GM18502 (cell line): ENCODE measurements around the gene PRKCG.

Experiments
- ATAC-seq: cut with Tn5 transposase; IDR thresholded peaks from one replicate; pipeline ENCODE4 v1.9.1; 2021; ENCODE audit warnings: mild to moderate bottlenecking; ENCODE audit not compliant: unreplicated experiment, poor library complexity

PRKCG gene

DNA sequence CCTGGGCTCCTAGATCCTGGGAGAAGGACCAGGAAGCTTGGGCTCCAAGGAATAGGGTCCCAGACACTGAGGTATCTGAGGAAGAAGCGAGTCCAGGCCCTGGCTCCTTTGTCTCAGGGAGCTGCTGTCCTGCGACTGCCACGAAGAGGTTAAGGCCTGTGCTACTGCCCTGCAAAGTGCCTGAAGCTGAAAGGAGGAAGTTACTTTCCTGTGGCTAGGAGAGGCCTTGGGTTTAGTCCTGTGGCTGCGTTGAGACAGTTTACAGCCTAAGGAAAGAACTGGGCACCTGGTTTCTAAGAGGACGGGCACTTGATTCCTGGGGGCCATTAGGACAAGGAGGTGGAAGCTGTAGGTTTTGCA, 11.5 kb upstream of the PRKCG start:
- ATAC-seq: no peak

DNA sequence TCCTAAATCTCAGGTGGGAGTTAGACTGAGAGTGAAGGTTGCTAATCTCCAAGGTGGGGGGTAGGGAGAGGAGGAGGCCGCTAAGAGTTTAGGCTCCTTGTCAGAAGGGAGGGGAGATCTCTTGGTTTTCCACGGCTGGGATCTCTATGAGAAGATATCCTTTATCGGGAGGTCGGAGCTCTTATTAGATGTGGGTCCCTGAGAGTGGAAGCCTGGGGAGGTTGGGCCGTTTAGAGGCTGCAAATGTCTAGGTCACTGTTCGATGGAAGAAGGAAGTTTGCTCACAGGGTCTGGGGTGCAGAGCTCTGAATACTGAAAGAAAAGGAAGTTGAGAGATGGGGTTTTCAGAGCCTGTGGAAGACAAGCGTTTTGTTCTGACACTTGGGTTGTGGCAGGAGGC, 10.5 kb upstream of the PRKCG start:
- no peak for ATAC-seq

DNA sequence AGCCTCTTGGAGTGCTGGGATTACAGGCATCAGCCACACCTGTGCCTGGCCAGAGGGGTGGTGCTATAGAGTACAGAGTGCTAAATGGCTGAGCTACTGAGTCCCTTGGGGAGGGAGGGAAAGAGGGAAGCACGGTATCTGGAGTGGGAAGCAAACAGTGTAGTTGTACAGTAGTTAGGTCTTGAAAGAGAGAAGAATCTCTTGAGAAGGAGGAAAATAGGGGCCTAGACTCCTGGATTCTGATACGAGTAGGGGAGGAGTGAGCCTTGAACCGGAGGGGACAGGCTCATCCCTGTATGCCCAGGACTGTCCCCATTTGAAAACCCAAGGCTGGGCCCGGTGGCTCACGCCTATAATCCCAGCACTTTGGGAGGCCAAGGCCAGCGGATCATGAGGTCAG, 9.2 kb upstream of the PRKCG start:
- ATAC-seq: no peak

DNA sequence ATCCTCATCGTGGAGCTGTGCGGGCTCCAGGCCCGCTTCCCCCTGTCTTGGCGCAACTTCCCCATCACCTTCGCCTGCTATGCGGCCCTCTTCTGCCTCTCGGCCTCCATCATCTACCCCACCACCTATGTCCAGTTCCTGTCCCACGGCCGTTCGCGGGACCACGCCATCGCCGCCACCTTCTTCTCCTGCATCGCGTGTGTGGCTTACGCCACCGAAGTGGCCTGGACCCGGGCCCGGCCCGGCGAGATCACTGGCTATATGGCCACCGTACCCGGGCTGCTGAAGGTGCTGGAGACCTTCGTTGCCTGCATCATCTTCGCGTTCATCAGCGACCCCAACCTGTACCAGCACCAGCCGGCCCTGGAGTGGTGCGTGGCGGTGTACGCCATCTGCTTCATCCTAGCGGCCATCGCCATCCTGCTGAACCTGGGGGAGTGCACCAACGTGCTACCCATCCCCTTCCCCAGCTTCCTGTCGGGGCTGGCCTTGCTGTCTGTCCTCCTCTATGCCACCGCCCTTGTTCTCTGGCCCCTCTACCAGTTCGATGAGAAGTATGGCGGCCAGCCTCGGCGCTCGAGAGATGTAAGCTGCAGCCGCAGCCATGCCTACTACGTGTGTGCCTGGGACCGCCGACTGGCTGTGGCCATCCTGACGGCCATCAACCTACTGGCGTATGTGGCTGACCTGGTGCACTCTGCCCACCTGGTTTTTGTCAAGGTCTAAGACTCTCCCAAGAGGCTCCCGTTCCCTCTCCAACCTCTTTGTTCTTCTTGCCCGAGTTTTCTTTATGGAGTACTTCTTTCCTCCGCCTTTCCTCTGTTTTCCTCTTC, 8.0 kb upstream of the PRKCG start:
- ATAC-seq: no peak

DNA sequence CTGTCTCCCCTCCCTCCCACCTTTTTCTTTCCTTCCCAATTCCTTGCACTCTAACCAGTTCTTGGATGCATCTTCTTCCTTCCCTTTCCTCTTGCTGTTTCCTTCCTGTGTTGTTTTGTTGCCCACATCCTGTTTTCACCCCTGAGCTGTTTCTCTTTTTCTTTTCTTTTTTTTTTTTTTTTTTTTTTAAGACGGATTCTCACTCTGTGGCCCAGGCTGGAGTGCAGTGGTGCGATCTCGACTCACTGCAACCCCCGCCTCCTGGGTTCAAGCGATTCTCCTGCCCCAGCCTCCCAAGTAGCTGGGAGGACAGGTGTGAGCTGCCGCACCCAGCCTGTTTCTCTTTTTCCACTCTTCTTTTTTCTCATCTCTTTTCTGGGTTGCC, 7.4 kb upstream of the PRKCG start:
- ATAC-seq: no peak

DNA sequence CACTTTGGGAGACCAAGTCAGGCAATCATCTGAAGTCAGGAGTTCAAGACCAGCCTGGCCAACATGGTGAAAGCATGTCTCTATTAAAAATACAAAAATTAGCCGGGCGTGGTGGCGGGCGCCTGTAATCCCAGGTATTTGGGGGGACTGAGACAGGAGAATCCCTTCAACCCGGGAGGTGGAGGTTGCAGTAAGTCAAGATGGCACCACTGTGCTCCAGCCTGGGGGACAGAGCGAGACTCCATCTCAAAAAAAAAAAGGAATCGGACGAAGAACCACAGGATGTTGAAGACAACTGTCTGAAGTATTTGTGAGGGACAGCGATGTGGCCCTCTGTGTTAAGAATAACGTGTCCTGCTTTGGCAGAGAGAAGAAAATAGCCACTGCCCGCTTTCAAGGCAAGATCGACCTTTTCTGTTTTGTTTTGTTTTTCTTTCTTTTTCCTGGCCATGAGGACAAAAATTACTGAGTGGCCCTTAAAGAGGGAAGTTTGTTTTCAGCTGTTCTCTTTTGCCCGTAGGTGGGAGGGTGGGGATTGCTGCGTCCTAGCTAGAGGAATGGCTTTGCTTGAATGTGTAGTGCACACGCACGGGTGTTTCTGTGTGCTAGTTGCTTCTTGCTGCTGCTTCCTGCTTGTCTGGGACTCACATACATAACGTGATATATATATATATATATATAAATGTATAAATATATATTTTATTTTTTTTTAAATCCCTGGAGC, 6.2 kb upstream of the PRKCG start:
- ATAC-seq: no peak

DNA sequence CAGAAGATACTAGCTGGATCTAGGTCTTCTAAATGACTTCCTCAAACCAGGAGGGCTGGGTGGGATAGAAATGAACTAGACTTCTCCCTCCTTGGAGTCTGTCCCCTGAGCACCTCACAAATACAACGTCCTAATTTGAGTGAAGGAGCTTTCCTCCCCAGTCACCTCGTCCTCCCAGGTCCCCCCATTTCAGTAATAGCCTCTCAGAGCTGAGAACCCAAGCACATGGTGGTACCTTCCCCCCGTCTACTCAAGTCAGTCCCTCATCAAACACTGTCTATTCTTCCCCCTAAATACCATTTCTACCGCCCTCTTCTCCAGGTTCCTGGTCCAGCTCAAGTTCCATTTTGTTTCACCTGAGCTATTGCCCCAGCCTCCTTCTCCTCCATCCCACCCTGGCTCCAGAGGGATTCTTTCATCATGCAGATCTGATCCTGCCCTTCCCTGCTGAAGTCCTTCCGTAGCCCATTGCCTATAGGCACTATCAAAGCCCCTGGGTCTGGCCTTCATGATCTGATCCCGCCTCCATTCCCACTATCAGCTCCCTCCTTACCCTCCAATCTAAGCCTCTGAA, 5.3 kb upstream of the PRKCG start:
- ATAC-seq: no peak

DNA sequence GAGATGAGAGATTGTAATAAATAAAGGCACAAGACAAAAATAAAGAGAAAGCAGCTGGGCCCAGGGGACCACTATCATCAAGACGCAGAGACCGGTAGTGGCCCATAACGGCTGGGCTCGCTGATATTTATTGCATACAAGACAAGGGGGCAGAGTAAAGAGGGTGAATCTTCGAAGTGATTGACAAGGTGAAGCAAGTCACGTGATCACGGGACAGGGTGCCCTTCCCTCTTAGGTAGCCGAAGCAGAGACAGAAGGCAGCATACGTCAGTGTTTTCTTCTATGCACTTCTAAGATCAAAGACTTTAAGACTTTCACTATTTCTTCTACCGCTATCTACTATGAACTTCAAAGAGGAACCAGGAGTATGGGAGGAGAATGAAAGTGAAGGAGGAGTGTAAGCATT, 4.6 kb upstream of the PRKCG start:
- ATAC-seq: no peak

DNA sequence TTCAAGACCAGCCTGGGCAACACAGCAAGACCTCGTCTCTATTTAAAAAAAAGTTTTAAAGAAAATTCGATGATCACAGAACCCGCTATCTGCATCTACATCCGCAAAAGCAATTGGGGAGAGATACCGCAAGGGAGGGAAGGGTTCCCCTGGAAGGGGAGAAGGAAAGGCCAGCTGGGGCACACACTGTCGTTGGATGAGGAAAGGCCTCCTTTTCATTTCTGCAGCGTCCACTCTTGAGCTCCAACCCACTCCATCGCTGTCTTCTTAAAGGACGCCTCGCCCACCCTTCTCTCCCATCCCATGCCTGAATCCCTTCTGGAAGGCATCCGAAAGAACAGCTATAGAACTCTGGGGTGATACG, 3.2 kb upstream of the PRKCG start:
- ATAC-seq: no peak

DNA sequence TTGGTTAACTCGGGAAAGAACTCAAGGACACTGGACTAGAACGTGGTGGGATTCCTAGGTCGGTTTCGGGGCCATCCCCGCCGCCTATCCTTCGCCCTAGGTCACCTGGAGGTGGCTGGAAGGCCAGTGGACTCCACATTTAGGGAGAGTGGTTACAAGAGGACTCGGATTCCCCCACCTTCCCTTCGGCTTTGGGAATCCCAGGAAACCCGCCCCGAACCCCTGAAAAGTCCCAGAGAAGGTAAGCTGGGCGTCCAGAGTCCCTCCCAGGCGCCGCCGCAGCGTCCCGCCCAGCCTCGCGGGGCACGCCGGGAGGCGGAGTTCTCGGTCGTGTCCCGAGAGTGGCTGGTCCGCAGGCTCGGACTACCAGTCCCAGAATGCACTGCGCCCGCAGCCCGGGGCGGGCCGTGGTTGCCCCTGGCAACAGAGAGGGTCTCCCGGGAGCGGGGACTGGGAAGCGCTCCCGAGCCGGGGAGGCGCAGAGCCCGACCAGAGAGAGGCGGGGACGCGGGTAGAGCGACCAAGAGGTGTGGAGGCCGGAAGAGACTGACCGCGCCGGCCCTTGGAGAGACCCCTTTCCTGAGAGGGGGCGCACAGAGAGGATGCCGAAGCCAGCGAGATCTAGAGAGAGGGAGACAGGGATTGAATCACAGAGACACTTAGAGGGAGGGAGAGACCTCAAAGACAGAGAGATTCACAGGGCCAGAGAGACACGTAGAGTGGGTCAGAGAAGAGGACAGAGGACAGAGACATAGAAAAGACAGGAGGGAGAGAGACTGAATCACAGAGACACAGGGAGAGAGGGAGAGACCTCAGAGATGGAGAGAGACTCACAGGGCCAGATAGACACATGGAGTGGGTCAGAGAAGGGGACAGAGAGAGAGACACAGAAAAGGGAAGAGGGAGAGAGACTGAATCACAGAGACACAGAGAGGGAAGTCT, 2.6 kb upstream of the PRKCG start:
- peak; percentile 92 for ATAC-seq

DNA sequence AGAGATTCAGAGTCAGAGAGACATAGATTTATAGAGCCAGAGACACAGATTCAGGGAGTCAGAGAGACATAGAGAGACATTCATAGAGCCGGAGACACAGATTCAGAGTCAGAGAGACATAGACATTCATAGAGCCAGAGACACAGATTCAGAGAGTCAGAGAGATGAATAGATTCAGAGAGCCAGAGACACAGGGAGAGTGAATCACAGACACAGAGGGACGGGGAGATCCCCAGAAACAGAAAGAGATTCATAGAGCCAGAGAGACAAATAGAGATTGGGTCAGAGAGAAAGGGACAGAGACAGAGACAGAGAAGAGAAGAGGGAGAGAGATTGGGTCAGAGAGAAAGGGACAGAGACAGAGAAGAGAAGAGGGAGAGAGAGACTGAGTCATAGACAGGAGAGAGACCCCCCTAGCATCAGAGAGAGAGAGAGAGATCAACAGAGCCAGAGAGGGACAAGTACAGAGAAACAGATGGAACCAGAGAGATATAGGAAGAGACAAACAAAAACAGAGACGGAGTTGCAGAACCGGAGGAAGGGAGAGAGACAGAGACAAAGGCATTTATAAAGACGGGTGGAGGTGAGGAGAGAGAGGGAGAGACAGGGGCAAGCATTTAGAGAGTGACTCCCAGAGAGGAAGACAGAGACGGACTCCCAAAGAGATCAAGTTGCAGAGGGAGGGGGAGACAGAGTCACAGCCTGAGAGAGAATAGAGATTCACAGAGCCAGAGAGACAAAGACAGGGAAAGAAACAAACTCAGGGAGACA, 1.1 kb upstream of the PRKCG start:
- no peak for ATAC-seq

DNA sequence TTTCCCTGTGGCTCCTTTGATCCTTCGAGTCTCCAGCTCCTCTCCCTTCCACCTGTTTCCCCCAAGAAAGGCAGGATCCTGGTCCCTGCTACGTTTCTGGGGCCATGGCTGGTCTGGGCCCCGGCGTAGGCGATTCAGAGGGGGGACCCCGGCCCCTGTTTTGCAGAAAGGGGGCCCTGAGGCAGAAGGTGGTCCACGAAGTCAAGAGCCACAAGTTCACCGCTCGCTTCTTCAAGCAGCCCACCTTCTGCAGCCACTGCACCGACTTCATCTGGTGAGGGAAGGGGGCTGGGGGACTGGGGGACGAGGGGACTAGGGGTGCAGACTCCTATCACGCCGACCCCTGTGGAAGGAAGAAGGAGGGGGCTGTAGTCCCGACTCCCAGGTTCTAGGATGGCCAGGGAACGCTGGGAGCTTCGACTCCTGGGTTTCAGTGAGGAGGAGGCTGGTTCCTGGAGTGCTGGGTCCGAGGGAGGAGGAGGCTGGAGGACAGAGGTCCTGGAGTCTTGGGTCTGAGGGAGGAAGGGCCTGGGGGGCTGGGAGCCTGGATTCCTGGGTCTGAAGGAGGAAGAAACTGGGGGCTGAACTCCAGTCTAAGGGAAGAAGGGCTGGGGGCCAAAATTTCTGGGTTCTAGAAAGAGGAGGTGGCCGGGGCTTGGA, 524 bp downstream of the PRKCG start:
- no peak for ATAC-seq

DNA sequence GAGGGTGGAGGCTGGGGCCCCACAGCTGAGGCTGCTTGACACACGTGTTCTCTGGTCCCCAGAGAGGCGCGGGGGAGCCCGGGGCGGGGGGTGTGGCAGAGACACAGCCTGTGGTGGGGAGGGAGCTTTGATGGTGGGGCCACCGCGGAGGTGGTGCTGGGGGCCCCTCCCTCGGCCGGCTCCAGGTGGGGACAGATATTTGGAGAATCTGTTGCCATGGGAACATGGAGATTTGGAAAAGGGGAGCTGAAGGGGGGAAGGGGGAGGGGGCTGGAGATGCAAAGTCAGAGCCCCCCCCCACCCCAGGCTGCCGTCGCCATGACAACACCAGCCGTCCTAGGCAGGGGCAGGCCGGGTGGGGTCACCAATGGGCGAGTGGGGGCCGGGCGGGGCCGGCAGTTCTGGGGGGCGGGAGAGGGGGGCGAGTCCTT, 1.2 kb downstream of the PRKCG start:
- ATAC-seq: no peak

DNA sequence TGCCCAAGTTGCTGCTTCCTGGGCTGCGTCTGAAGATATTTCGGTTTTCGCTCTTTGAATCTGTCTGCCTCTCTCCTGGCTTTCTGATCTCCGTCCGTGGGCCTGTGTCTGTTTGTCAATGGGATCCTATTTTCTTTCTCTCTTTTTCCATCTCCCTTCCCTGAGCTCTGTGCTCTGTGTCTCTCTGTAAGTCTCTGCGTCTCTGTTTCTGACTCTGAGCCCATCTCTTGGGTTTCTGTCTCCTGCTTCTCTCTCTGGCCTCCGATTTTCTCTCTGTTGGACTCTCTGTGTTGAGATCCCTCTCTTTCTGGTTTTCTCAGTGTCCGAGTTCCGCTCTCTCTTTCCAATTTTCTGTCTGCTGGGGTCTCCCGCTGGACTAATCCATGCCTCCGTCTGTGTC, 1.7 kb downstream of the PRKCG start:
- no peak for ATAC-seq

DNA sequence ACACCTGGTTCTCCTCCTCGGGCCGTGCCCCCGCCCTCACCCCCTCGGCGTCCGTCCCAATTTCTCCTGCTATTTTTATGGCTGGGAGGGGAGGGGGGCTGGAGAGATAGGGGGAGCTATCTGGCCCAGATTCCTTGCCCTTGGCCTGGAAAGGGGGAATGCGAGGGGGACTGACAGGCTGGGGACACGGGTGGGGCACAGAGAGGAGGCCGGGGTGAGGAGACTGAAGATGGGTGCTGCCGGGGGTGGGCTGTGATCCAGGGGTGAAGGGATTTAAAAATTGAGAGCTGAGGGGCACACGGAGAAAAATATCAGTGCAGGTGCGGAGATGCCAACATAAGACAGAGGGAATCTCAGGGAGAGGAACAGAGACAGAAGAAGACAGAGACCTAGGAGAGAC, 2.3 kb downstream of the PRKCG start:
- no peak for ATAC-seq

DNA sequence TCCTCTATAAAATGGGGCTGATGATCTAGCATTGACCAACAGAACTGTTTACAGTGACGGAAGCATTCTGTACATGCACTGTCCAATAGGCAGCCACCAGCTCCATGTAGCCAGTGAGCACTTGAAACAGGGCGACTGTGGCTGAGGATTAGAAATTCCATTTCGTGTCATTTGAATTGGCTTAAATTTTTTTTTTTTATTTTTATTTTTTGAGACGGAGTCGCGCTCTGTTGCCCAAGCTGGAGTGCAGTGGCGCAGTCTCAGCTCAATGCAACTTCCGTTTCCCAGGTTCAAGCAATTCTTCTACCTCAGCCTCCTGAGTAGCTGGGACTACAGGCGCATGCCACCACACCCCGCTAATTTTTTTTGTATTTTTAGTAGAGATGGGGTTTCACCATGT, 3.0 kb downstream of the PRKCG start:
- no peak for ATAC-seq

DNA sequence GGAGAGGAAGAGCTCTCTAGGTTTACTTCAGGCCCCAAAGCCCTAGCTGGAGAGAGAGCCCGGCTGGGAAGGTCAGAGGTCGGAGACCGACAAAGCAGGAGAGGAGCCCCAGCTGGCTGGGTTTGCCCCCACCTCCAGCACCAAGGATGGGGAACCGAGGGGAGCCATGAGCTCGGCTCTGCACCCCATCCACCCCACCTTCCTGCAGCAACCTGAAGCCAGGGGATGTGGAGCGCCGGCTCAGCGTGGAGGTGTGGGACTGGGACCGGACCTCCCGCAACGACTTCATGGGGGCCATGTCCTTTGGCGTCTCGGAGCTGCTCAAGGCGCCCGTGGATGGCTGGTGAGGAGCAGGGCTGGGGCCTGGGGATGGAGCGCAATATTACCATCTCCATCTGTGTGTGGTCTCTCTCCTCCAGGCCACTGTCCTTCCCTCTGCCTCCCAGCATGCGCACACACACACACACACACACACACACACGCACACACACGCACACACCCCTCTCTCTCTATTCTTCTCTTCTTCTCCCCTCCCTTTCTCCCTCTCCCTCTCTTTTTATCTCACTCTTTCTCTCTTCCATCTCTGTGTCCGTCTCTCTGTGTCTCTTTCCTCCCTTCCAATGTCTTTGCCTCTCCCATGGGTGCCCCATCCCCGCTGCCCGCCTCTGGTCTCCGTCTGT, 10.4 kb downstream of the PRKCG start:
- no peak for ATAC-seq

DNA sequence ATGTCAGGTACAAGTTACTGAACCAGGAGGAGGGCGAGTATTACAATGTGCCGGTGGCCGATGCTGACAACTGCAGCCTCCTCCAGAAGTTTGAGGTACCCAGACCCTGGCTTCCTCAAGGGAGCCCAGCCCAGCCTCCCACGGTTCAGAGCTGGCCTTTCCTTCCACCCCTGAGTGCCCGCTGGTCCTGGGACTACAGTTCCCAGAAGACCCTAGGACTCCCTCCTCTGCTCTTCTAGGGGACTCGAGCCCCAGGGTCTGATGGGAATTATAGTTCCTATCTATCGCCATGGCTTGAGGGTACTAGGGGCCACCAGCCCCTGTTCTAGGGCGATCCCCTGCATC, 11.0 kb downstream of the PRKCG start:
- ATAC-seq: no peak

DNA sequence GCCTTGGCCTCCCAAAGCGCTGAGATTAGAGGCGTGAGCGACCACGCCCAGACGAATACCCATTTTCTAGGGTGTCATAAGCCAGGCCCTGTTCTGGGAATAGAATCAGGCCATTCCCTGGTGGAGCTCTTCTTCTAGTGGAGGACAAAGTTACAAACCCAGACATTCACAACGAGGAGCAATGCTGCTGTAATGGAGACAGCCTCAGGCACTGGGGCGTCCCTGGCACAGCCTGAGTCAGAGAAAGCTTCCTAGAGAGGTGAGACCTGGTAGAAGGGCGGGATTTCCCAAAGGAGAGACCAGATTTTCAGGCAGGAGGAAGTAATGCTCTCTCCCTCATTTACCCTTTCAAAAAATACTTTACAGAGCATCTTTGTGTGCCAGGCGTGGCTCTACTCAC, 12.7 kb downstream of the PRKCG start:
- no peak for ATAC-seq
